NCI-H2171 (cell line): ENCODE results near the gene MAN1A1.
"Not testable (repeated sequence)": the region's sequence is repeated elsewhere in the genome, so short reads cannot be mapped to it uniquely, and the experiment has no call there.

Experiments used
- DNase-seq: peaks from one replicate; lab custom pipeline; 2025; lab: John Stamatoyannopoulos, UW

Gene MAN1A1

GRCh38 chr6:119349361-119350201 lies at the start of gene MAN1A1:
Gene MAN1A1, minus strand, starts transcription at chr6:119349761. Its CDS starts 696 bp downstream, at chr6:119349065.
- DNase-seq: peak; percentile 84

DNA sequence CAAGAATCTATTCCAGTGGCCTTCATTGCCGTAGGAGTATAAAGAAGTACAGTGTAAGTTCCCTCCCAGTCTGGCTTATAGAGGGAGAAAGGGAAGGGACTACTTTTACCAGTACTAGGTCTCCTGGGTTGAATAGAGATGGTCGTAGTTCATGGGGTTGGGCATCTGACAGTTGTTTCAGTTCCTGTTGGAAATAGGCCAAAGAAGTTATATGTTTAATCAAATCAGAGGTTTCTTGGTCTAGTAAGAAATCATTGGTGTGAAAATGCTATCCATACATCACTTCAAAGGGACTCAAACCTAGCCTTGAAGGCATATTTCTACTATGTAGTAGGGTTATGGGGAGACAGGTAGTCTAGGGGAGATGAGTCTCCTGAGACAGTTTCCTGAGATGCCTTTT lies 45.6 kb upstream of the MAN1A1 start:
- no peak for DNase-seq

GRCh38 chr6:119390247-119390793 lies 40.8 kb upstream of the MAN1A1 start:
- no peak for DNase-seq

DNA sequence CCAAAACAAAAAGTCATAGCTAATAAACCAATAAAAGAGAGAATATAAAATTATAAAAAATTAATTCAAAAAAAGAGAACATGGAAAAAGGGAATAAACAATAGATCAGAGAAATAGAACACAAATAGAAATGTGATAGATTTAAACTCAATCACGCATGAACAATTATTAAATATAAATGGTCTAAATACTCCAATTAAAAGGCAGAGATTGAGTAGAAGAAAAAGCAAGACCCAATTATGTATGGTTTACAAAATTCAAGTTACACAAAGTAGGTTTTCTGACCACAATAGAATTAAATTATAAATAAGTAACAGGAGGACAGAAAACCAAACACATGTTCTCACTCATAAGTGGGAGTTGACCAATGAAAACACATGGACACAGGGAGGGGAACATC lies 36.4 kb upstream of the MAN1A1 start:
- DNase-seq: no peak

- DNase-seq: no peak
Measured at GRCh38 chr6:119384444-119384843, 34.9 kb upstream of the MAN1A1 start.

DNA sequence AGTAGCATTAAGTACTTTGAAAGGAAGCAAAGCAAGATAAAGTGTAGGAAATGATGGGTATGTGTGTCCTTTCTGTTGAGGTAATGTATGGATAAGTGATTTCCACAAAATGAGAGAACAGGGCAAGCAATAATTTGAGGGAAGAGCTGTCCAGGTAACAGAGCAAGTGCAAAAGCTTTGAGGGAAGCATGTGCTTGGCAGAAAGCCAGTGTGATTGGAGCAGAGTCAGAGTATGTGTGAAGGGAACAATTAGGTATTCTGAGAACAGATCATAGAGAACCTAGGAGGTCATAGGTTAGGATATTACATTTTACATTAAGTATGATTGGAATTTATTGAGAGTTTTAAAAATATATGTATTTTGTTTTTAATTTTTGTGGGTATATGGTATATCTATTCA lies 30.2 kb upstream of the MAN1A1 start:
- DNase-seq: peak; percentile 9

- DNase-seq: not testable (repeated sequence)
Measured at GRCh38 chr6:119377043-119377442, 27.5 kb upstream of the MAN1A1 start.

DNA sequence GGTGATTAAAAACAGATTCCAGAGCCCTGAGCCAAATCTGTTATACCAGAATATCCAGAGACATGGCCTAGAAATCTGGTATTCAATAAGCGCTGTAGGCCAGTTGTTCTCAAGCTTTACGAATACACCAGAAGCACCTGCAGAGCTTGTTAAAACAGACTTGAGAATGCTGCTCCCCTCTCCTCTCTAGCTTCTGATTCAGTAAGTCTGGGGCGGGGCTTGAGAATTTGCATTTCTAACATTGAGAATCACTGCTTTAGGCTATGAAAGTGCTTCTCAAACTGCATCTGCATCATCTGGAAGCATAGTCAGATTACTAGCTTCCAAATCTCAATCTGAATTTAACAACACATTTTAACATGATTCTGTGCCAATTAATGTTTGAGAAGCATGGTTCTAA lies 20.5 kb upstream of the MAN1A1 start:
- no peak for DNase-seq

GRCh38 chr6:119368921-119369320 lies 19.4 kb upstream of the MAN1A1 start:
- no peak for DNase-seq

DNA sequence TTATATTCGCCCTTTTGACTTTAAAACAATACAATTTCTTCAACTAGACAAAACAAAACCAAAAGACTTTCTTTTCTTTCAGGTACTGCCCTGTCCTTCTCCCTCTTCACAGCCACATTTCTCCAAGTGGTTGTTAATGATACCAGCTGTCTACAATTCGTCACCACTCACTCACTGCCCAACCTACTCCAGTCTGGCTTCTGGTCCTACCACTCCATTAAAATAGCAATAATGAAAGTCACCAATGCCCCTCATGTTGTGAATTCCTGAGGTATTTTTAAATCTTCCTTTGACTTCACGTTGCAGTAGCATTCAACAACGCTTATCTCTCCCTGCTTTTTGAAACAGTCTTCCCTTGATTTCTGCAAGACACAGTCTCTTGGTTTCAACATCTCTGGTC lies 11.6 kb upstream of the MAN1A1 start:
- no peak for DNase-seq

GRCh38 chr6:119360262-119360915 lies 10.8 kb upstream of the MAN1A1 start:
- DNase-seq: no peak

DNA sequence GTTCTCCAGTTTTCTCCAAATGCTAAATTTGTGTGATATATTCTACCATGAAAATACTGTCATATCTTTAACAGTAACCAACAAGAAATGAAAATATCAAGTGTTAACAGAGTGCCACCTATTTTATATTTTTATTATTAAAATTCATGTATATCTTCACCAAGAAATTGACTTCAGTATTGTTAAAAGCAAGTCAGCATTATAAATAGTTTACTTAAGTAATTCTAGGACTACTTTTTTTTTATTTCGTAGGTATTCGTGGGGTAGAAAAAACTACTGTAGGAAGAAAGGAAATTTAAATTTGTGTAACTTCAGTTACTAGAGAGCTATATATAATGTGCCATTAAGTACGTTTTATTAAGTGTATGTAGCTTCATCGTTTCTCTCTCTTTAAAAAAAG lies 6.3 kb upstream of the MAN1A1 start:
- DNase-seq: no peak

DNA sequence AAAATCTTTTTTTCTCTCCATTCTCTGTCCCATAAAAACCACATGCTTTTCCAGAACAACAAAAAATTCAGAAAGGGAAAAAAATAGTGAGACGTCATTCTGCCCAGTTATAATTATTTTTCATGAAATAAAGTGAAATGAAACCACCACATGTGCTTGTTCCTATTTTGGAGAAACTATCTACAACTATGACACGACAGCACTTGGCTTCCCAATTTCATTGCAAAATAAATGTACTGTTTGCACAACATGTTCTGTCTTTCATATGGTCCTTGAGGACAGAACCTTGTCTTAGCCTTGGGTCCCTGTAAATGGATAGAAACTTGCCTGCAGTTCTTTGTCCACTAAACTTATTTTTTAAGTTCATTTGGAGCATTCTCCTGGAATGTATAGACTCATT lies 5.6 kb upstream of the MAN1A1 start:
- no peak for DNase-seq

GRCh38 chr6:119353696-119354095 lies 4.1 kb upstream of the MAN1A1 start:
- DNase-seq: no peak

GRCh38 chr6:119352001-119352400 lies 2.4 kb upstream of the MAN1A1 start:
- DNase-seq: no peak

- peak; percentile 3 for DNase-seq
Measured at GRCh38 chr6:119350952-119351372, 1.4 kb upstream of the MAN1A1 start.

DNA sequence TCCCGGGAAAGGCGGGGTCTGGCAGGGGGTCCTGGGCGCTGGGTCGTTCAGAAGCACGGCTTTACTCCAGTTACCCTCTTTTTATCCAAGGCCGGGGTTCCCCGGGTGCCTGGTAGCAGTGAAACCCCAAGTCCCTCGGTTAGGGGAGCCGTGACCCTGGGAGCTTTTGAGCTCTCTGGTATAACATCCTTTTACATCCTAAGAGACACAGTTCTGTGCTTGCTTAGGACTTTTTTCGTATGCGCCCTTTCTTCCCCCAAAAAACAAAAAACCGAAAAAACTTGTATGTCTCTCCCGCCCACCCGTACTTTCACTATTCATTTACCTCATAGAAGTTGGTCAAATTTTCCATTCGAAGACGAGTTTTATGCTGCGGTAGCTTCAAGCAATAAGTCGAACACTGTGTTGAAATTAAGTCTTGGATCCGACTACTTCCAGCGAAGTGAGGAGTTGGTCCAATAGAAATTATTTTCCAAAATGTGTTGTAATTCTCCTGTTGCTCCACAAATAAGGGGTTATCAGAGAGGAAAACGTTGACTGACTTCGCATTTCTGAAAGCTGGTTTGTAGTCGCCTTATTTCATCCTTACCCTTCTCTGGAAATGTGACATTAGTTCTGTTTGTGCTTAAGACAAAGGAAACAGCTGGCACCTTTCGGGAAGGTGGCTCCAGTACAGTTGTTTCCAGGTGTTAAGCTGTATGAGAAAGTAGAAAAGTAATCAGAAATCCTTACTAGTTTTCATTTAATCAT lies 816 bp upstream of the MAN1A1 start:
- peak; percentile 6 for DNase-seq

GRCh38 chr6:119348748-119349360 lies 707 bp downstream of the MAN1A1 start:
- DNase-seq: no peak

DNA sequence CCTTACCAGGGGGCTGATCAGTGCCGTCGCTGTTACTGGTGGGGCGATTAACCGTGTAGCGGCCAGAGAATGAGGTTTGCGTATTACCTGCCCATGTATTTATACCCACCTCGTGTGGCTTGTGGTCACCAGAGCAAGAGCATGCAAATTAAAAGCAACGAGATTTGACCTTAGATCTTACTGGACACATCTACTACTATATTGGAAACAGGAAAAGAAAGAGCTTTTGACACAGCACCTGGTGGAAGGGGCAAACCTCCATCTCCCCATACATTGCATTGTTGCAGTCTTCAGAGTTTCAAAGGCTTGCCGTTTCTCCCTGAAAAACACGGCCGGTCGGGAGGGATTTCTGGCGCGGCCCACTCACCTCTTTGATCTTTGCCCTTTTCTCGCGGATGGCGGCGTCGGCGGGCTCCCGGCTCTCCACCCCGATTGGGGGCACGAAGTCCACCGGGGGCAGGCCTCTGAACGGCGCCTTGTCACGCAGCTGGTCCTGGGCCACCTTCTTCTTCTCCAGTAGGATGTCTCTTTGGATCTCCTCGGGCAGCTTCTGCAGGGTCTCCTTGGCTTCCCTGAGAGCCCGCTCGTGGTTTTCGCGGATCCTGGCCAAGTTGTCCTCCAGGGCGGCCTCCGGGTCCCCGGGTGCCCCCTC lies 1.3 kb downstream of the MAN1A1 start:
- DNase-seq: no peak

DNA sequence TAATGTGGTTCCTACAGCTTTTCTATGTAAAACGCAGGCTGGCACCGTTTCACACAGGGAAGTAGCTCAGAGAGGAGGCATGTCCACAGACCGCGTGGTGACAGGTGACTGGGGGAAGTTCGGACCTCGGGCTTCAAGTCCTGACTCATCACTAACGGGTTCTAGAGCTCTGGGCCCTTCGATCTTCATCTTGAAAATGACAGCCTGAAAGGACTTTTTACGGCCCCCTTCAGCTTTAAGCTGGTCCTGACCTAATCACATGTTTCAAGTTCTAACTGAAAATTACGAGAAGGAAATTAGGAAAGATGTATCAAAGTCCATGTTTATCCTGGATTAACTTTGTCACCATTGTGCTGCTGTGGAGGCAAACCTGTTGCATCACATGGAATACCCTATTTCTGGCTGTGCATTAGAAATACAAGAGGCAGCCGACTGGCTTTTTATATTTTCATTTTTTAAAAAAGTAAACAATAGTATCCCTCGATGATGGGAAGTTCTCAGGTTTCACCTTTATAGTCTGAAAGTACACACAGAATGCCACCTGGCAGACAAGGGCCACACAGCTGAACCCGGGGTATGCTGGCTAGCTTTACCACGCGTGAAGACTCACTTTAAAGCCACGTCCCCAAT lies 2.0 kb downstream of the MAN1A1 start:
- peak; percentile 1 for DNase-seq

GRCh38 chr6:119346936-119347335 lies 2.6 kb downstream of the MAN1A1 start:
- no peak for DNase-seq
